ENCODE measurements around the gene SHBG.

- no peak for TF ChIP-seq CREB1 (IDR thresholded peaks at IDR 0.05; ENCODE audit: low read depth)
- TF ChIP-seq RAD21 (IDR thresholded peaks at IDR 0.05; ENCODE audit: low read depth): peak; percentile 25; the same call in 1 of the 2 replicates
- TF ChIP-seq YY1 (IDR thresholded peaks at IDR 0.05; ENCODE audit: low read depth): no peak
- no peak for TF ChIP-seq MAX (IDR thresholded peaks at IDR 0.05)
- no peak for TF ChIP-seq TEAD4 (IDR thresholded peaks at IDR 0.05)
- no peak for TF ChIP-seq TAF1 (IDR thresholded peaks at IDR 0.05; ENCODE audit: low read depth)
These were observed 43.1 kb upstream of the SHBG start for GRCh38 chr17:7586673-7587419.

All from Ishikawa (cell line).